K562 (cell line): ENCODE data around the gene UBE2G2. TPM values are rescaled to one million over a fixed set of nuclear protein-coding genes. Genes with fewer than 3 reads are reported as not detected.

Experiments
- ATAC-seq: fragments of 200-7000 bp; cut with Tn5 transposase; 3 replicates; pipeline ENCODE4 v1.9.1; 2020; ENCODE audit warnings: moderate library complexity
- BruUV-seq: library from RNA; stranded (reverse); fragments of 400-500 nt; replicated peaks from 2 replicates; lab custom pipeline; 2021; lab: Mats Ljungman, UMichigan
- CTCF ChIA-PET: fragments of 300-600 bp; formaldehyde crosslinking; extraction: SDS; loops from one replicate; lab custom pipeline; 2021; ENCODE audit warnings: low intra/inter-chr PET ratio; lab: Yijun Ruan, JAX
- POLR2A ChIA-PET: fragments of 300-600, 350-650 bp; sonication (Branson Sonifier 250); formaldehyde crosslinking; extraction: SDS; loops from one replicate; lab custom pipeline; 2021; ENCODE audit warnings: antibody characterized with exemption, inconsistent platforms; lab: Yijun Ruan, JAX
- DNase-seq, 4 experiments: peaks; one replicate each; pipeline versions ENCODE4 v3.0.0 to v3.0.0-alpha.2; 2011 to 2018; ENCODE audit warnings: low spot score in 3 of 4, mixed read lengths in 3 of 4; ENCODE audit errors: extremely low read depth in 1 of 4
- FAIRE-seq: peaks from 2 replicates; lab custom pipeline; 2011; peaks lifted over from hg19 to GRCh38; lab: Jason Lieb, UNC
- H2AFZ ChIP-seq: 2 replicates; pipeline ENCODE4 v1.6.0; 2011; ENCODE audit warnings: low read depth, low read length, control low read depth, inconsistent platforms
- H3K27ac ChIP-seq: fragments of 200-600 bp; 3 replicates; pipeline ENCODE4 v1.8.0; 2011; ENCODE audit warnings: low read depth, mild to moderate bottlenecking, control low read depth, inconsistent platforms, low read length, moderate library complexity, mixed read lengths; ENCODE audit errors: extremely low read depth
- H3K27me3 ChIP-seq, 2 experiments: fragments of 300-600 bp in 1 of 2; 2 replicates in 1 of 2; 3 replicates in 1 of 2; pipeline versions ENCODE4 v1.6.0 to v1.8.0; 2011; ENCODE audit warnings: inconsistent platforms in 2 of 2, low read length in 2 of 2, mild to moderate bottlenecking in 1 of 2, mixed read lengths in 1 of 2, moderate library complexity in 1 of 2; ENCODE audit not compliant: control insufficient read depth in 2 of 2, insufficient read depth in 2 of 2
- H3K36me3 ChIP-seq: fragments of 300-600 bp; 3 replicates; pipeline ENCODE4 v1.8.0; 2011; ENCODE audit warnings: mild to moderate bottlenecking, low read length, inconsistent platforms; ENCODE audit not compliant: control insufficient read depth, insufficient read depth
- H3K4me1 ChIP-seq, 2 experiments: fragments of 200-600 bp in 1 of 2; replicated peaks in 1 of 2; 2 replicates in 1 of 2; 3 replicates in 1 of 2; pipeline versions ENCODE4 v1.5.1 to v1.8.0; 2011; ENCODE audit warnings: inconsistent platforms in 2 of 2, low read length in 2 of 2, mild to moderate bottlenecking in 1 of 2, mixed read lengths in 1 of 2, moderate library complexity in 1 of 2; ENCODE audit not compliant: control insufficient read depth in 2 of 2, insufficient read depth in 2 of 2
- H3K4me2 ChIP-seq: 2 replicates; pipeline ENCODE4 v1.6.1; 2011; ENCODE audit warnings: low read length, control low read depth, inconsistent platforms, mixed read lengths; ENCODE audit not compliant: insufficient read depth
- H3K4me3 ChIP-seq: fragments of 200-600 bp; sonication (generic), shearing (Covaris generic); 2 replicates; pipeline ENCODE4 v1.5.1; 2016; ENCODE audit warnings: control low read depth, inconsistent platforms
- H3K79me2 ChIP-seq: fragments of 200-600 bp; 3 replicates; pipeline ENCODE4 v1.8.0; 2011; ENCODE audit warnings: low read length, inconsistent platforms; ENCODE audit not compliant: control insufficient read depth, insufficient read depth
- H3K9ac ChIP-seq, 2 experiments: 2 replicates each; pipeline versions ENCODE4 v1.6.0 to v1.6.1; 2011; ENCODE audit warnings: low read depth in 2 of 2, low read length in 2 of 2, control low read depth in 1 of 2, inconsistent platforms in 1 of 2, mild to moderate bottlenecking in 1 of 2, mixed read lengths in 1 of 2; ENCODE audit not compliant: insufficient read depth in 1 of 2
- H3K9me1 ChIP-seq: one replicate; pipeline ENCODE4 v1.6.0; 2011; ENCODE audit warnings: inconsistent platforms, mild to moderate bottlenecking, low read length, moderate library complexity; ENCODE audit not compliant: control insufficient read depth, insufficient read depth
- H3K9me3 ChIP-seq: replicated peaks from 2 replicates; pipeline ENCODE4 v1.5.1; 2011; ENCODE audit warnings: low read depth, low read length, inconsistent platforms; ENCODE audit not compliant: control insufficient read depth, insufficient read depth
- H4K20me1 ChIP-seq: replicated peaks from 2 replicates; pipeline ENCODE4 v1.6.1; 2011; ENCODE audit warnings: low read length, inconsistent platforms, mixed read lengths; ENCODE audit not compliant: control insufficient read depth, insufficient read depth
- CEBPZ ChIP-seq: fragments of 150-350 bp; IDR thresholded peaks from 2 replicates; pipeline ENCODE4 v1.6.1; 2014; ENCODE audit warnings: low read depth, mild to moderate bottlenecking, low read length, borderline replicate concordance
- E2F3 ChIP-seq: fragments of 250-450 bp; sonication (Bioruptor Pico); IDR thresholded peaks from 2 replicates; pipeline ENCODE4 v1.4.0; 2020; ENCODE audit warnings: mild to moderate bottlenecking
- GABPA ChIP-seq: fragments of 200-800 bp; sonication (Bioruptor generic); conservative IDR thresholded peaks from 2 replicates; pipeline ENCODE4 v1.6.1; 2016; ENCODE audit warnings: low read depth, missing genetic modification characterization, missing compliant biosample characterization
- KAT8 ChIP-seq: fragments of 450-650 bp; IDR thresholded peaks from 2 replicates; pipeline ENCODE4 v1.6.1; 2016; ENCODE audit warnings: low read depth, mild to moderate bottlenecking
- NFYB ChIP-seq: IDR thresholded peaks from 2 replicates; pipeline ENCODE4 v1.6.1; 2011; ENCODE audit warnings: mild to moderate bottlenecking, moderate library complexity; ENCODE audit not compliant: insufficient read length; ENCODE audit errors: extremely low read depth
- PURB ChIP-seq: sonication (generic); formaldehyde crosslinking; IDR thresholded peaks from 2 replicates; pipeline ENCODE4 v1.9.0; 2021; ENCODE audit warnings: low read depth, mild to moderate bottlenecking, missing genetic modification reagents
- RAD21 ChIP-seq, 2 experiments: fragments of 250-450 bp in 1 of 2; fragments of 450-650 bp in 1 of 2; sonication (Bioruptor Pico) in 1 of 2; formaldehyde crosslinking in 1 of 2; IDR thresholded peaks in 1 of 2; conservative IDR thresholded peaks in 1 of 2; 2 replicates each; pipeline versions ENCODE4 v1.4.0 to v1.8.0; 2020 to 2022; ENCODE audit warnings: mild to moderate bottlenecking in 2 of 2, moderate library complexity in 1 of 2
- RNF219 ChIP-seq: fragments of 250-450 bp; sonication (Bioruptor Pico); IDR thresholded peaks from 2 replicates; pipeline ENCODE4 v1.5.0; 2022; ENCODE audit warnings: mild to moderate bottlenecking
- SAFB ChIP-seq: fragments of 200-400 bp; formaldehyde crosslinking; IDR thresholded peaks from 2 replicates; pipeline ENCODE4 v1.6.1; 2017; ENCODE audit warnings: low read depth, low read length, borderline replicate concordance
- U2AF2 ChIP-seq: fragments of 200-400 bp; formaldehyde crosslinking; optimal IDR thresholded peaks from 2 replicates; pipeline ENCODE3; 2017; ENCODE audit warnings: low read depth, mild to moderate bottlenecking, low read length
- ZC3H11A ChIP-seq: IDR thresholded peaks from 2 replicates; pipeline ENCODE4 v1.6.1; 2012; ENCODE audit warnings: low read depth, low read length, improper control_type of control experiment
- ZC3H4 ChIP-seq: sonication (generic); formaldehyde crosslinking; IDR thresholded peaks from 2 replicates; pipeline ENCODE4 v1.9.0; 2021; ENCODE audit warnings: missing genetic modification reagents, borderline replicate concordance
- ZNF184 ChIP-seq: sonication (generic); formaldehyde crosslinking; IDR thresholded peaks from 2 replicates; pipeline ENCODE4 v1.5.0; 2020; ENCODE audit warnings: missing genetic modification reagents
- WGBS: fragments of 100-300 bp; shearing (Covaris generic); methylation state at CpG from one replicate; pipeline ENCODE4 v1.1.6; 2016; ENCODE audit warnings: low coverage, mixed read lengths; ENCODE audit not compliant: insufficient coverage; ENCODE audit errors: missing lambda C conversion rate; 5-methylcytosine and 5-hydroxymethylcytosine counted together
- in situ Hi-C: fragments of 300-500 bp; cut with MboI; formaldehyde crosslinking; loops from 4 replicates; pipeline ENCODE4 v1.15.0; 2018; ENCODE audit warnings: inconsistent platforms, mixed read lengths
- intact Hi-C: fragments of 100-400 bp; cut with micrococcal nuclease; formaldehyde crosslinking; loops from 2 replicates; pipeline ENCODE4 v1.14.2; 2022
- polyA plus RNA-seq, 8 experiments: library from polyadenylated mRNA; depleted of rRNA in 4 of 8; stranded (reverse) in 5 of 8; unstranded in 3 of 8; fragments of >200 nt; fragmentation: Nextera tagmentation in 2 of 8; fragmentation: Illumina TruSeq in 1 of 8; extraction: Ambion mirVana in 2 of 8; extraction: Trizol in 1 of 8; gene quantifications; 2 replicates each; pipeline versions ENCODE4 v1.2.1 to v1.2.3, GENCODE V29; 2011 to 2014; ENCODE audit warnings: inconsistent platforms in 1 of 8, missing spikeins in 1 of 8
- total RNA-seq, 7 experiments: library from RNA; depleted of rRNA in 6 of 7; stranded (reverse); fragments of >200 nt in 6 of 7; fragmentation: Illumina TruSeq in 2 of 7; extraction: Trizol in 2 of 7; gene quantifications; 2 replicates each; pipeline versions ENCODE4 v1.2.1 to v1.2.3, GENCODE V29; 2011 to 2021; ENCODE audit warnings: low replicate concordance in 1 of 7
- TF ChIP-seq, protein P1 (sequence below): fragments of 250-450 bp; sonication (Bioruptor Pico); IDR thresholded peaks from 2 replicates; pipeline ENCODE4 v1.8.0; 2021; ENCODE audit warnings: mild to moderate bottlenecking, moderate library complexity
- TF ChIP-seq, protein P2 (sequence below), 2 experiments: fragments of 450-650 bp; IDR thresholded peaks; 2 replicates each; pipeline ENCODE4 v1.6.1; 2016

UBE2G2 gene
- total and polyA plus RNA-seq, 9 of the 15 experiments (the other 6 are each of a cell fraction or from before 2014, with no cell fraction given), result 47.5 to 225 (median 140) TPM

DNA sequence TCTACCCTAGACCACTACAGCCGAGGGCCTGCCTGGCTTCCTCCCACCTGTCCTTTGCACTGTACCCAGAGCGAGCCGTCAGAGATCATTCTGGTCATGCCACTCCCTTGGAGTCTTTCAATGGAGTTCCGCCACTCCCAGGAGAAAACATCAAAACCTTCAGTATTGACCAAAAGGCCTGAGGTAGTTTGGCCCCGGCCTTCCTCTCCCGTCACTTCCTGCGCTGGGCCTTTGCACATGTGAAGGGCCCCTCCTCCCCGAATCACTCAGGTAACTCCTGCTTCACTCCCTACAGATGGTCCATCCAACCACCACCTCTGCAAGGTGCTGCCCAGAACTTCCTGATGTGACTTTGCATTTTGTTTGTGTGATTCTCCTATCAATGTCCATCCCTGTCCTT lies 26.6 kb downstream of the UBE2G2 start:
- DNase-seq (no peak), ATAC-seq (no peak), FAIRE-seq (peak; percentile 63)
- no peak overlapping the region for H3K9ac ChIP-seq
- no peak overlapping the region for H3K4me2 ChIP-seq
- CTCF ChIA-PET, result no interaction called here
- POLR2A ChIA-PET, result no interaction called here
- in situ Hi-C loops (no loop called here), intact Hi-C loops (no loop called here)
- WGBS, result 92% methylated on average over 8 of the region's 8 CpGs
- H3K27ac ChIP-seq, result no peak overlapping the region
- no peaks in the 10 kb centered on the region for H4K20me1 ChIP-seq
- peaks cover 23% of the 10 kb centered on the region for H3K79me2 ChIP-seq
- H2AFZ ChIP-seq, result no peak overlapping the region
- BruUV-seq, result TSS peak; percentile 14
- H3K36me3 ChIP-seq, result peaks cover 91% of the 10 kb centered on the region
- H3K27me3 ChIP-seq, result no peaks in the 10 kb centered on the region
- H3K4me3 ChIP-seq, result no peak overlapping the region
- peaks cover 4 to 6% of the 10 kb centered on the region in 2 experiments; a peak in 3 of 5 replicates for H3K4me1 ChIP-seq
- H3K9me1 ChIP-seq, result peaks cover 4% of the 10 kb centered on the region
- no peaks in the 10 kb centered on the region for H3K9me3 ChIP-seq
- TF ChIP-seq RAD21 (CRISPR knock-in tag; conservative IDR thresholded peaks at IDR 0.05 in 1 of 2, IDR thresholded peaks at IDR 0.05 in 1 of 2), result no peak
- TF ChIP-seq CEBPZ, result no peak
- TF ChIP-seq, protein P1, sequence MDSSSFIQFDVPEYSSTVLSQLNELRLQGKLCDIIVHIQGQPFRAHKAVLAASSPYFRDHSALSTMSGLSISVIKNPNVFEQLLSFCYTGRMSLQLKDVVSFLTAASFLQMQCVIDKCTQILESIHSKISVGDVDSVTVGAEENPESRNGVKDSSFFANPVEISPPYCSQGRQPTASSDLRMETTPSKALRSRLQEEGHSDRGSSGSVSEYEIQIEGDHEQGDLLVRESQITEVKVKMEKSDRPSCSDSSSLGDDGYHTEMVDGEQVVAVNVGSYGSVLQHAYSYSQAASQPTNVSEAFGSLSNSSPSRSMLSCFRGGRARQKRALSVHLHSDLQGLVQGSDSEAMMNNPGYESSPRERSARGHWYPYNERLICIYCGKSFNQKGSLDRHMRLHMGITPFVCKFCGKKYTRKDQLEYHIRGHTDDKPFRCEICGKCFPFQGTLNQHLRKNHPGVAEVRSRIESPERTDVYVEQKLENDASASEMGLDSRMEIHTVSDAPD (CRISPR knock-in tag), result no peak
- no peak for TF ChIP-seq ZC3H4 (CRISPR knock-in tag)
- no peak for TF ChIP-seq ZC3H11A
- no peak for TF ChIP-seq ZNF184 (CRISPR knock-in tag)
- TF ChIP-seq, protein P2, sequence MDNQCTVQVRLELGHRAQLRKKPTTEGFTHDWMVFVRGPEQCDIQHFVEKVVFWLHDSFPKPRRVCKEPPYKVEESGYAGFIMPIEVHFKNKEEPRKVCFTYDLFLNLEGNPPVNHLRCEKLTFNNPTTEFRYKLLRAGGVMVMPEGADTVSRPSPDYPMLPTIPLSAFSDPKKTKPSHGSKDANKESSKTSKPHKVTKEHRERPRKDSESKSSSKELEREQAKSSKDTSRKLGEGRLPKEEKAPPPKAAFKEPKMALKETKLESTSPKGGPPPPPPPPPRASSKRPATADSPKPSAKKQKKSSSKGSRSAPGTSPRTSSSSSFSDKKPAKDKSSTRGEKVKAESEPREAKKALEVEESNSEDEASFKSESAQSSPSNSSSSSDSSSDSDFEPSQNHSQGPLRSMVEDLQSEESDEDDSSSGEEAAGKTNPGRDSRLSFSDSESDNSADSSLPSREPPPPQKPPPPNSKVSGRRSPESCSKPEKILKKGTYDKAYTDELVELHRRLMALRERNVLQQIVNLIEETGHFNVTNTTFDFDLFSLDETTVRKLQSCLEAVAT (IDR thresholded peaks at IDR 0.05), result no peak
- no peak for TF ChIP-seq U2AF2
- no peak for TF ChIP-seq SAFB
- no peak for TF ChIP-seq GABPA (tag)
- no peak for TF ChIP-seq RNF219 (CRISPR knock-in tag)
- no peak for TF ChIP-seq E2F3
- TF ChIP-seq PURB, result no peak
- TF ChIP-seq KAT8, result no peak
- TF ChIP-seq NFYB, result no peak
